Fibroblast of lung (primary cell): ENCODE results near the gene TCHP.

ENCODE experiments used
- CTCF ChIP-seq, 2 donors: IDR thresholded peaks in 1 of 2; conservative IDR thresholded peaks in 1 of 2; 1 replicate in 1 of 2; 2 replicates in 1 of 2; pipeline ENCODE4 v1.5.1; 2011 to 2012; ENCODE audit warnings: low read length in 2 of 2, control low read depth in 1 of 2, inconsistent platforms in 1 of 2, low read depth in 1 of 2, mild to moderate bottlenecking in 1 of 2
- EZH2 ChIP-seq: IDR thresholded peaks from 2 replicates; pipeline ENCODE4 v1.5.1; 2012; ENCODE audit warnings: low read length, control low read depth, mild to moderate bottlenecking; ENCODE audit errors: missing control alignments

GRCh38 chr12:109947521-109947920 lies 47.4 kb downstream of the TCHP start:
- no peak for TF ChIP-seq CTCF (conservative IDR thresholded peaks at IDR 0.05 in 1 of 2, IDR thresholded peaks at IDR 0.05 in 1 of 2; ENCODE audit: low read depth in 1 of 2, low read length in 2 of 2)
- no peak for TF ChIP-seq EZH2
